Measurements from ENCODE around the gene ZNF793. TPM values are rescaled to one million over a fixed set of nuclear protein-coding genes. Genes with fewer than 3 reads are reported as not detected.

Gene ZNF793
- total RNA-seq, 4 donors from 2014 or later = 1.8 to 9.2 (median 6.0) TPM

DNA sequence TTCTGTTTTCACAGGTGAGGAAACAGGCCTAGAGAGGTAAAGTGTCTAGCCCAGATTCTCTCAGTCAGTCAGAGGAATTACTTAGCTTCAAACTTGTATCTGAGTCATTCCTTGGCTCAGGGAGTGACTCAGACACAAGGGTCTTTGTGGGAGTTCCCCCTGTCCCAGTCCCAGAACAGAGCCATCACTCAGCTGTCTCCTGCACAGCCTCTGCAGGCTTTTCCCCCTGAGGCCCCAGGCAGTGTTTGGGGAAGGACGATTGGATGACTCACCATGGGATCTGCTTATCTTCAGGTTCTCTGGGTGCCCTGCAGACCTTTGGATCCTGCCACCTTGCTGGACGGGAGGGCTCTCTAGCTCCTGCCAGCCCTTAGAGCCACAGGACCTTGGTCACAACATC is 13.2 kb downstream of the ZNF793 start:
- WGBS = 52% methylated on average over 2 of the region's 2 CpGs
- peaks cover 44% of the 10 kb centered on the region for H3K9me3 ChIP-seq
- H3K4me3 ChIP-seq = no peak overlapping the region
- H3K27me3 ChIP-seq = no peaks in the 10 kb centered on the region
- H3K27ac ChIP-seq = no peak overlapping the region
- H3K4me1 ChIP-seq = no peaks in the 10 kb centered on the region
- peaks cover 72% of the 10 kb centered on the region for H3K36me3 ChIP-seq
- TF ChIP-seq EP300 (IDR thresholded peaks at IDR 0.05) (no peak), POLR2AphosphoS5 (IDR thresholded peaks at IDR 0.05) (no peak), POLR2A (IDR thresholded peaks at IDR 0.05) (no peak)
- TF ChIP-seq, protein P1, sequence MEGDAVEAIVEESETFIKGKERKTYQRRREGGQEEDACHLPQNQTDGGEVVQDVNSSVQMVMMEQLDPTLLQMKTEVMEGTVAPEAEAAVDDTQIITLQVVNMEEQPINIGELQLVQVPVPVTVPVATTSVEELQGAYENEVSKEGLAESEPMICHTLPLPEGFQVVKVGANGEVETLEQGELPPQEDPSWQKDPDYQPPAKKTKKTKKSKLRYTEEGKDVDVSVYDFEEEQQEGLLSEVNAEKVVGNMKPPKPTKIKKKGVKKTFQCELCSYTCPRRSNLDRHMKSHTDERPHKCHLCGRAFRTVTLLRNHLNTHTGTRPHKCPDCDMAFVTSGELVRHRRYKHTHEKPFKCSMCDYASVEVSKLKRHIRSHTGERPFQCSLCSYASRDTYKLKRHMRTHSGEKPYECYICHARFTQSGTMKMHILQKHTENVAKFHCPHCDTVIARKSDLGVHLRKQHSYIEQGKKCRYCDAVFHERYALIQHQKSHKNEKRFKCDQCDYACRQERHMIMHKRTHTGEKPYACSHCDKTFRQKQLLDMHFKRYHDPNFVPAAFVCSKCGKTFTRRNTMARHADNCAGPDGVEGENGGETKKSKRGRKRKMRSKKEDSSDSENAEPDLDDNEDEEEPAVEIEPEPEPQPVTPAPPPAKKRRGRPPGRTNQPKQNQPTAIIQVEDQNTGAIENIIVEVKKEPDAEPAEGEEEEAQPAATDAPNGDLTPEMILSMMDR (IDR thresholded peaks at IDR 0.05) = no peak
- DNase-seq (ENCODE audit: low spot score in 2 of 2) = no peak

DNA sequence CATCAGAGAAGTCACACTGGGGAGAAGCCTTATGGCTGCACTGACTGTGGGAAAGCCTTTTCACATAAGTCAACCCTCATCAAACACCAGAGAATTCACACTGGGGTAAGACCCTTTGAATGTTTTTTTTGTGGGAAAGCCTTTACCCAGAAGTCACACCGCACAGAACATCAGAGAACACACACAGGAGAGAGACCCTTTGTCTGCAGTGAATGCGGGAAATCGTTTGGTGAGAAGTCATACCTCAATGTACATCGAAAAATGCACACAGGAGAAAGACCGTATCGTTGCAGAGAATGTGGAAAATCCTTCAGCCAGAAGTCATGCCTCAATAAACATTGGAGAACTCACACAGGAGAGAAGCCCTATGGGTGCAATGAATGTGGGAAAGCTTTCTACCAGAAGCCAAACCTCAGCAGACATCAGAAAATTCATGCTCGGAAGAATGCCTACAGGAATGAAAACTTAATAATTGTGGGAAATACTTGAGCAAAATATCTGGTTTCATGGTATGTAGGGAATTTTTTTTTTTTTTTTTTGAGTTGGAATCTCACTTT is 30.7 kb downstream of the ZNF793 start:
- H3K27me3 ChIP-seq = no peaks in the 10 kb centered on the region
- no peak overlapping the region for H3K4me3 ChIP-seq
- no peak overlapping the region for H3K27ac ChIP-seq
- no peaks in the 10 kb centered on the region for H3K4me1 ChIP-seq
- no peak for DNase-seq (ENCODE audit: low spot score in 2 of 2)
- peaks cover 60% of the 10 kb centered on the region for H3K9me3 ChIP-seq
- WGBS = 95% methylated on average over 7 of the region's 7 CpGs
- peaks cover 50% of the 10 kb centered on the region for H3K36me3 ChIP-seq
- TF ChIP-seq POLR2A (IDR thresholded peaks at IDR 0.05) (no peak), POLR2AphosphoS5 (IDR thresholded peaks at IDR 0.05) (no peak), EP300 (IDR thresholded peaks at IDR 0.05) (no peak)
- TF ChIP-seq, protein P1 (IDR thresholded peaks at IDR 0.05) = no peak

DNA sequence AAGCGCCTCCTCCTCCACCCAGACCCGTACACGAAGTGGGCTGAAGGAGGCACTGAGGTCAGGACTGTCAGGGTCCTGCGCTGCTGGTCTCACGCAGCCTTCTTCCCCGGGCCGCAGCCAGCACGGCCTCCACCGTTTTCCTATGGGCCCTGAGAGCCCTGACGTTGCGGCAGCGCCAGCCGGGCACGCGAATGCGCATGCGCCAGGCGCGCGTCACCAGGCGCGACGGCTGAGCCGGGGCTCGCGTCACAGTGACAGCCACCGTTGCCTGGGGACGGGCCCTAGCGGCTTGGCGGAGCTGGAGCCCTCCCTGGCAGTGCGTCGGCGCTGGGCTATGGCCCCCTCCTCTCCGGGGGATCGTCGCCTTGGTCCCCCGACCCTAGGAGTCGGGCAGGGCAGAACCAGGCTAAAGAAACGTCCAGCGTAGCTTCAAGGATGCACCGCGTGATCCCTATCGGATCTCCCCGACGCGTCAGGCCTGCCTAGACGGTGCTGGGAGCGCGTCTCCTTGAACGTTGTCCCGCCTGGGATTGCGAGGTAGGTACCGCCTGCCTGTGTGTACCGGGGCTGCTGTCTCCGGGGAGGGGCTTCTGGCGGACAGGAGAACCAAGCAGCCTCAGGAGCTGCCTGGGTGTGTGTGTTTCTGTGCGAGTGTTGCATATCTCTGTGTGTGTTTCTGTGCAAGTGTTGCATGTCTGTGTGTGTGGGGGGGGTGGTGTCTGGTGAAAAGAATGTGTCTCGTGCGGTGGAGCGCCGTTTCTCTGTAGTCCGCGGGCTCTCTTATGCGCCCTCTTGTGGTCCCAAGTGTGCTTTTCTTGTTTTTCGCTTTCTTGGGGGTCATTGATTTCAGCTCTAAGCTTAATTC is 44.6 kb downstream of the ZNF793 start:
- TF ChIP-seq, protein P1 (IDR thresholded peaks at IDR 0.05) = no peak
- Histone ChIP-seq H3K9me3 (peaks cover 82% of the 10 kb centered on the region), H3K27ac (no peak overlapping the region), H3K4me3 (peak overlapping the region; percentile 45), H3K36me3 (peaks cover 3% of the 10 kb centered on the region), H3K4me1 (no peaks in the 10 kb centered on the region), H3K27me3 (no peaks in the 10 kb centered on the region)
- WGBS = 4% methylated on average over 20 of the region's 65 CpGs
- no peak for DNase-seq (ENCODE audit: low spot score in 2 of 2)

DNA sequence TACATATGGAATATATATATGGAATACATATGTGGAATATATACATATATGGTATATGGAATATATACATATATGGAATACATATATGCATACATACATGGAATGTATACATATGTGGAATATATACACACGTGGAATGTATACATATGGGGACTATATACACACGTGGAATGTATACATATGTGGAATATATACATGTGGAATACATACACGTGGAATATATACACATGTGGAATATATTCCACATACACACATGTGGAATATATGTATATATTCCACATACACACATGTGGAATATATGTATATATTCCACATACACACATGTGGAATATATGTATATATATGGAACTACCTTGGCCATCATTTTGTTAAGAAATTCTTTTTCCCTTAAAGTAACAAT is 56.8 kb downstream of the ZNF793 start:
- no peak for TF ChIP-seq POLR2AphosphoS5 (IDR thresholded peaks at IDR 0.05)
- no peak for TF ChIP-seq POLR2A (IDR thresholded peaks at IDR 0.05)
- TF ChIP-seq EP300 (IDR thresholded peaks at IDR 0.05) = no peak
- TF ChIP-seq, protein P1 (IDR thresholded peaks at IDR 0.05) = no peak
- Histone ChIP-seq H3K4me1 (no peaks in the 10 kb centered on the region), H3K36me3 (peaks cover 50% of the 10 kb centered on the region), H3K27ac (no peak overlapping the region), H3K27me3 (no peaks in the 10 kb centered on the region), H3K4me3 (no peak overlapping the region), H3K9me3 (peaks cover 79% of the 10 kb centered on the region)
- no peak for DNase-seq (ENCODE audit: low spot score in 2 of 2)
- 89% methylated on average over 3 of the region's 3 CpGs for WGBS

- TF ChIP-seq EP300 (IDR thresholded peaks at IDR 0.05) (no peak), POLR2AphosphoS5 (IDR thresholded peaks at IDR 0.05) (no peak), POLR2A (IDR thresholded peaks at IDR 0.05) (no peak)
- TF ChIP-seq, protein P1 (IDR thresholded peaks at IDR 0.05) = no peak
- Histone ChIP-seq H3K27ac (no peak overlapping the region), H3K4me1 (no peaks in the 10 kb centered on the region), H3K27me3 (no peaks in the 10 kb centered on the region), H3K36me3 (peaks cover 61% of the 10 kb centered on the region), H3K9me3 (peaks cover 86% of the 10 kb centered on the region), H3K4me3 (no peak overlapping the region)
- WGBS = 95% methylated on average over 7 of the region's 7 CpGs
- no peak for DNase-seq (ENCODE audit: low spot score in 2 of 2)
Measured at GRCh38 chr19:37564624-37565369, 58.1 kb downstream of the ZNF793 start.

Data from suprapubic skin (tissue), 4 donors.